ENCODE results near the gene TRIM67.
"Not testable (repeated sequence)": the region's sequence is repeated elsewhere in the genome, so short reads cannot be mapped to it uniquely, and the experiment has no call there.

TRIM67 gene

GRCh38 chr1:231139659-231140654 is 21.9 kb upstream of the TRIM67 start:
- H3K9me3 ChIP-seq: no peaks in the 10 kb centered on the region
- no peaks in the 10 kb centered on the region for H3K27me3 ChIP-seq (ENCODE audit: low read depth)
- H3K36me3 ChIP-seq (replicated peaks): no peaks in the 10 kb centered on the region
- no peak for DNase-seq (ENCODE audit: low spot score in 2 of 2)
- H3K4me1 ChIP-seq: no peaks in the 10 kb centered on the region
- H3K4me3 ChIP-seq: no peak overlapping the region
- in situ Hi-C loops (cut with MboI; ENCODE audit: low sequenced_read_pairs): no loop called here

GRCh38 chr1:231144416-231145193 is 17.3 kb upstream of the TRIM67 start:
- in situ Hi-C loops (cut with MboI; ENCODE audit: low sequenced_read_pairs): no loop called here
- H3K36me3 ChIP-seq (replicated peaks): no peaks in the 10 kb centered on the region
- peaks cover 4% of the 10 kb centered on the region; the same call in 1 of the 2 replicates for H3K27me3 ChIP-seq (ENCODE audit: low read depth)
- H3K4me1 ChIP-seq: no peaks in the 10 kb centered on the region
- DNase-seq (ENCODE audit: low spot score in 2 of 2): no peak
- H3K4me3 ChIP-seq: no peak overlapping the region
- no peaks in the 10 kb centered on the region for H3K9me3 ChIP-seq

GRCh38 chr1:231147896-231148295 is 14.0 kb upstream of the TRIM67 start:
- Histone ChIP-seq H3K36me3 (replicated peaks) (no peaks in the 10 kb centered on the region), H3K27me3 (ENCODE audit: low read depth) (peaks cover 4% of the 10 kb centered on the region; the same call in 1 of the 2 replicates), H3K9me3 (no peaks in the 10 kb centered on the region; the same call in 1 of the 2 replicates), H3K4me1 (no peaks in the 10 kb centered on the region), H3K4me3 (no peak overlapping the region)
- DNase-seq (ENCODE audit: low spot score in 2 of 2): no peak
- in situ Hi-C loops (cut with MboI; ENCODE audit: low sequenced_read_pairs): no loop called here

GRCh38 chr1:231151811-231152210 is 10.0 kb upstream of the TRIM67 start:
- Histone ChIP-seq H3K4me1 (no peaks in the 10 kb centered on the region), H3K36me3 (replicated peaks) (no peaks in the 10 kb centered on the region), H3K9me3 (no peaks in the 10 kb centered on the region; the same call in 1 of the 2 replicates), H3K4me3 (no peak overlapping the region), H3K27me3 (ENCODE audit: low read depth) (peaks cover 7% of the 10 kb centered on the region; the same call in 1 of the 2 replicates)
- peak in 1 of 2 experiments; percentile 8 for DNase-seq (ENCODE audit: low spot score in 2 of 2)
- in situ Hi-C loops (cut with MboI; ENCODE audit: low sequenced_read_pairs): no loop called here

- H3K9me3 ChIP-seq: no peaks in the 10 kb centered on the region; the same call in 1 of the 2 replicates
- in situ Hi-C loops (cut with MboI; ENCODE audit: low sequenced_read_pairs): no loop called here
Measured at GRCh38 chr1:231153726-231154125, 8.1 kb upstream of the TRIM67 start.

GRCh38 chr1:231155808-231156207 is 6.0 kb upstream of the TRIM67 start:
- no peak for DNase-seq (ENCODE audit: low spot score in 2 of 2)
- H3K27me3 ChIP-seq (ENCODE audit: low read depth): 0 out of 2 replicates have a peak, but pooled peaks cover 4% of the 10 kb centered on the region
- in situ Hi-C loops (cut with MboI; ENCODE audit: low sequenced_read_pairs): no loop called here
- no peaks in the 10 kb centered on the region for H3K4me1 ChIP-seq
- no peaks in the 10 kb centered on the region for H3K9me3 ChIP-seq
- no peak overlapping the region for H3K4me3 ChIP-seq
- H3K36me3 ChIP-seq (replicated peaks): no peaks in the 10 kb centered on the region

More at GRCh38 chr1:231153726-231154125, 8.1 kb upstream of the TRIM67 start:
- DNase-seq (ENCODE audit: low spot score in 2 of 2): no peak
- Histone ChIP-seq H3K36me3 (replicated peaks) (no peaks in the 10 kb centered on the region), H3K27me3 (ENCODE audit: low read depth) (peaks cover 8% of the 10 kb centered on the region; the same call in 1 of the 2 replicates), H3K4me1 (no peaks in the 10 kb centered on the region), H3K4me3 (no peak overlapping the region)

- no peak overlapping the region for H3K4me3 ChIP-seq
- peaks cover 13% of the 10 kb centered on the region for H3K27me3 ChIP-seq (ENCODE audit: low read depth)
- no peak for DNase-seq (ENCODE audit: low spot score in 2 of 2)
- no peaks in the 10 kb centered on the region for H3K36me3 ChIP-seq (replicated peaks)
- no peaks in the 10 kb centered on the region for H3K9me3 ChIP-seq
- no peaks in the 10 kb centered on the region for H3K4me1 ChIP-seq
- in situ Hi-C loops (cut with MboI; ENCODE audit: low sequenced_read_pairs): no loop called here
Measured at GRCh38 chr1:231157311-231157710, 4.5 kb upstream of the TRIM67 start.

- DNase-seq (ENCODE audit: low spot score in 2 of 2); H3K9me3 ChIP-seq; in situ Hi-C loops (cut with MboI; ENCODE audit: low sequenced_read_pairs); H3K4me3 ChIP-seq; H3K4me1 ChIP-seq; H3K36me3 ChIP-seq (replicated peaks): not testable (repeated sequence)
- peaks cover 21% of the 10 kb centered on the region for H3K27me3 ChIP-seq (ENCODE audit: low read depth)
Measured at GRCh38 chr1:231158141-231158540, 3.7 kb upstream of the TRIM67 start.

- peaks cover 32% of the 10 kb centered on the region for H3K27me3 ChIP-seq (ENCODE audit: low read depth)
- H3K4me3 ChIP-seq: no peak overlapping the region
Measured at GRCh38 chr1:231159202-231159962, 2.5 kb upstream of the TRIM67 start.

GRCh38 chr1:231159963-231160761 is 1.7 kb upstream of the TRIM67 start:
- in situ Hi-C loops (cut with MboI; ENCODE audit: low sequenced_read_pairs): no loop called here
- peaks cover 37% of the 10 kb centered on the region for H3K27me3 ChIP-seq (ENCODE audit: low read depth)
- H3K4me3 ChIP-seq: no peak overlapping the region
- no peaks in the 10 kb centered on the region for H3K4me1 ChIP-seq
- H3K36me3 ChIP-seq (replicated peaks): no peaks in the 10 kb centered on the region
- no peak for DNase-seq (ENCODE audit: low spot score in 2 of 2)
- H3K9me3 ChIP-seq: no peaks in the 10 kb centered on the region

More at GRCh38 chr1:231159202-231159962, 2.5 kb upstream of the TRIM67 start:
- Histone ChIP-seq H3K36me3 (replicated peaks) (no peaks in the 10 kb centered on the region), H3K4me1 (no peaks in the 10 kb centered on the region), H3K9me3 (no peaks in the 10 kb centered on the region)
- in situ Hi-C loops (cut with MboI; ENCODE audit: low sequenced_read_pairs): no loop called here
- DNase-seq (ENCODE audit: low spot score in 2 of 2): no peak

GRCh38 chr1:231160895-231161666 is 777 bp upstream of the TRIM67 start:
- in situ Hi-C loops (cut with MboI; ENCODE audit: low sequenced_read_pairs): no loop called here
- no peak for DNase-seq (ENCODE audit: low spot score in 2 of 2)
- no peak overlapping the region for H3K4me3 ChIP-seq
- no peaks in the 10 kb centered on the region for H3K9me3 ChIP-seq
- H3K4me1 ChIP-seq: no peaks in the 10 kb centered on the region
- H3K27me3 ChIP-seq (ENCODE audit: low read depth): peaks cover 38% of the 10 kb centered on the region
- no peaks in the 10 kb centered on the region for H3K36me3 ChIP-seq (replicated peaks)

GRCh38 chr1:231162297-231162969 is 575 bp downstream of the TRIM67 start:
- Histone ChIP-seq H3K4me3 (no peak overlapping the region), H3K36me3 (replicated peaks) (no peaks in the 10 kb centered on the region), H3K4me1 (no peaks in the 10 kb centered on the region), H3K9me3 (no peaks in the 10 kb centered on the region), H3K27me3 (ENCODE audit: low read depth) (peaks cover 35% of the 10 kb centered on the region)
- in situ Hi-C loops (cut with MboI; ENCODE audit: low sequenced_read_pairs): no loop called here
- DNase-seq (ENCODE audit: low spot score in 2 of 2): peak; percentile 18 to 64

Measured in HAP-1 (cell line).